SK-N-SH (cell line): ENCODE results near the gene EYA2. TPM values are rescaled to one million over a fixed set of nuclear protein-coding genes. Genes with fewer than 3 reads are reported as not detected.

Source experiments
- CTCF ChIA-PET: fragments of 300-600, 350-600 bp; formaldehyde crosslinking; extraction: SDS; loops from one replicate; lab custom pipeline; 2021; lab: Yijun Ruan, JAX
- POLR2A ChIA-PET: fragments of 350-600 bp; sonication (Branson Sonifier 250); formaldehyde crosslinking; extraction: SDS; loops from one replicate; lab custom pipeline; 2020; ENCODE audit warnings: antibody characterized with exemption, inconsistent platforms; lab: Yijun Ruan, JAX
- DNase-seq: peaks from one replicate; pipeline ENCODE4 v3.0.0; 2012
- H2AFZ ChIP-seq: fragments of 200-600 bp; sonication (generic); 2 replicates; pipeline ENCODE4 v1.8.1; 2016; ENCODE audit warnings: antibody characterized with exemption, mild to moderate bottlenecking, low read depth
- H3F3A ChIP-seq: fragments of 200-600 bp; sonication (generic); replicated peaks from 2 replicates; pipeline ENCODE3; 2016; ENCODE audit warnings: antibody characterized with exemption, mild to moderate bottlenecking; ENCODE audit not compliant: insufficient read depth
- H3K27ac ChIP-seq, 2 experiments: fragments of 200-500 bp in 1 of 2; fragments of 200-600 bp in 1 of 2; sonication (Bioruptor generic) in 1 of 2; sonication (generic), shearing (Covaris generic) in 1 of 2; 2 replicates each; pipeline versions ENCODE4 v1.5.1 to v1.6.1; 2014 to 2016; ENCODE audit warnings: low read depth in 2 of 2, inconsistent platforms in 1 of 2, low read length in 1 of 2, mild to moderate bottlenecking in 1 of 2, mixed read lengths in 1 of 2
- H3K27me3 ChIP-seq: fragments of 200-600 bp; sonication (generic), shearing (Covaris generic); 2 replicates; pipeline ENCODE4 v1.6.1; 2016; ENCODE audit warnings: mixed run types; ENCODE audit not compliant: insufficient read depth
- H3K36me3 ChIP-seq, 2 experiments: fragments of 200-500 bp in 1 of 2; fragments of 200-600 bp in 1 of 2; sonication (Bioruptor generic) in 1 of 2; sonication (generic) in 1 of 2; replicated peaks in 1 of 2; 2 replicates each; pipeline versions ENCODE3 to v1.5.1; 2014 to 2016; ENCODE audit warnings: low read length in 1 of 2, mild to moderate bottlenecking in 1 of 2; ENCODE audit not compliant: insufficient read depth in 2 of 2, control insufficient read depth in 1 of 2
- H3K4me1 ChIP-seq, 2 experiments: fragments of 200-500 bp in 1 of 2; fragments of 200-600 bp in 1 of 2; sonication (Bioruptor generic) in 1 of 2; sonication (generic), shearing (Covaris generic) in 1 of 2; 2 replicates each; pipeline versions ENCODE4 v1.5.1 to v1.6.1; 2014 to 2016; ENCODE audit warnings: low read depth in 1 of 2, low read length in 1 of 2, mixed run types in 1 of 2; ENCODE audit not compliant: insufficient read depth in 2 of 2, control insufficient read depth in 1 of 2
- H3K4me2 ChIP-seq: fragments of 200-600 bp; sonication (generic), shearing (Covaris generic); 2 replicates; pipeline ENCODE4 v1.6.1; 2017; ENCODE audit warnings: mixed run types
- H3K4me3 ChIP-seq, 2 experiments: fragments of 200-500 bp in 1 of 2; fragments of 200-600 bp in 1 of 2; sonication (Bioruptor generic) in 1 of 2; sonication (generic), shearing (Covaris generic) in 1 of 2; 2 replicates each; pipeline versions ENCODE4 v1.5.1 to v1.8.1; 2014 to 2016; ENCODE audit warnings: low read depth in 2 of 2, inconsistent platforms in 1 of 2, low read length in 1 of 2, mild to moderate bottlenecking in 1 of 2, mixed read lengths in 1 of 2, moderate library complexity in 1 of 2
- H3K79me2 ChIP-seq: fragments of 200-600 bp; sonication (generic); 2 replicates; pipeline ENCODE4 v1.8.1; 2017; ENCODE audit warnings: mild to moderate bottlenecking; ENCODE audit not compliant: insufficient read depth
- H3K9ac ChIP-seq: fragments of 200-600 bp; sonication (generic); 2 replicates; pipeline ENCODE4 v1.6.1; 2017; ENCODE audit warnings: mixed run types
- H3K9me2 ChIP-seq: fragments of 200-600 bp; sonication (generic); 2 replicates; pipeline ENCODE4 v1.6.1; 2017; ENCODE audit warnings: mixed run types
- H3K9me3 ChIP-seq: fragments of 200-600 bp; sonication (generic); 2 replicates; pipeline ENCODE4 v1.6.1; 2017; ENCODE audit warnings: mixed run types, mild to moderate bottlenecking, moderate library complexity
- H4K20me1 ChIP-seq: fragments of 200-600 bp; sonication (generic); 2 replicates; pipeline ENCODE4 v1.6.1; 2017; ENCODE audit warnings: mild to moderate bottlenecking, mixed run types; ENCODE audit not compliant: insufficient read depth
- GATA2 ChIP-seq: sonication (generic); formaldehyde crosslinking; IDR thresholded peaks from 2 replicates; pipeline ENCODE4 v1.5.0; 2020; ENCODE audit warnings: mild to moderate bottlenecking, missing genetic modification reagents
- MXI1 ChIP-seq: IDR thresholded peaks from 2 replicates; pipeline ENCODE4 v1.6.1; 2012; ENCODE audit warnings: mild to moderate bottlenecking, low read depth, low read length, improper control_type of control experiment
- RXRA ChIP-seq: IDR thresholded peaks from 2 replicates; pipeline ENCODE4 v1.4.0; 2012; ENCODE audit warnings: low read depth, mild to moderate bottlenecking, borderline replicate concordance
- USF1 ChIP-seq: IDR thresholded peaks from 2 replicates; pipeline ENCODE4 v1.4.0; 2012; ENCODE audit warnings: low read depth, borderline replicate concordance
- WGBS: methylation state at CpG from one replicate; pipeline ENCODE4 v1.1.6; 2017; ENCODE audit warnings: low lambda C conversion rate; 5-methylcytosine and 5-hydroxymethylcytosine counted together
- polyA plus RNA-seq, 3 experiments: library from polyadenylated mRNA; depleted of rRNA; stranded (reverse); fragments of >200 nt; gene quantifications; 2 replicates each; pipeline ENCODE4 v1.2.3, GENCODE V29; 2012
- TF ChIP-seq, protein P1 (sequence below): fragments of 200-600 bp; sonication (generic); IDR thresholded peaks from 2 replicates; pipeline ENCODE4 v1.6.1; 2017; ENCODE audit warnings: antibody characterized with exemption, mild to moderate bottlenecking, moderate library complexity

Gene EYA2
- polyA plus RNA-seq, 1 of the 3 experiments (the other 2 are of a cell fraction): 0.05 TPM

DNA sequence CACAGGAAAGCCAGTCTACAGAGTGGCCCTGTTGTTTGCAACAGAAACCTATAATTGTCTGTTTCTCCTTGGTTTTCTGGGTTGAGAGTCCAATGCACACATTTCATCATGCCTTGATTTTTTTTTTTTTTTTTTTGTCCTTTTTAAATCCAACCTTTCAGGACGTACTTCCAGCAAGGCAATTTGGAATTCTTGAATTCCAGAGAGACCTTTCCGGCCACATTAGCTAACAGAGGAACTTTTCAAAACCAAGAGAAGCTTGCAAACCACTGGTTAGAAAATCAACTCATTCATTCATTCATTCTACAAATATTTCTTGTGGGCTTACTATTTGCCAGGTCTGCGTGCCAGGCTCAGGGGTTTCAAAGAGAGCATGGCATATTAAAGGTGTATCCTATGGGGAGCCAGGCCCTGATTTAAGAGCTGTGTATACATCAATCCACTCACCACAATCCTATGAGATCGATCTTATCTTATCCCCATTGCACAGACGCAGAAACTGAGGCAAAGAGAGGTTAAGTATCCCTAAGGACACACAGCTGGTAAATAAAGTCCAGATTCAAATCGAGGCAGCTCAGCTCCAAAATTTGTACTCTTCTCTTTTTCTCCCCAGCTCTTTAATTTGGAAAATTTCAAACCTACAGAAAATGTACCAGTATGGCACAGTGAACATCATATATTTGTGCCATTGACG, 43.0 kb downstream of the EYA2 start:
- Histone ChIP-seq H3K9me2 (no peaks in the 10 kb centered on the region), H3K4me1 (no peaks in the 10 kb centered on the region), H3K79me2 (no peaks in the 10 kb centered on the region), H3K27me3 (no peaks in the 10 kb centered on the region; the same call in 1 of the 2 replicates), H2AFZ (no peak overlapping the region), H3K27ac (no peak overlapping the region), H4K20me1 (no peaks in the 10 kb centered on the region), H3F3A (no peaks in the 10 kb centered on the region), H3K9me3 (no peaks in the 10 kb centered on the region), H3K36me3 (no peaks in the 10 kb centered on the region), H3K4me3 (no peak overlapping the region), H3K9ac (no peak overlapping the region), H3K4me2 (no peak overlapping the region)
- WGBS: 49% methylated on average over 7 of the region's 7 CpGs
- CTCF ChIA-PET: no interaction called here
- POLR2A ChIA-PET: no interaction called here
- TF ChIP-seq RXRA (no peak), MXI1 (no peak)
- TF ChIP-seq, protein P1, sequence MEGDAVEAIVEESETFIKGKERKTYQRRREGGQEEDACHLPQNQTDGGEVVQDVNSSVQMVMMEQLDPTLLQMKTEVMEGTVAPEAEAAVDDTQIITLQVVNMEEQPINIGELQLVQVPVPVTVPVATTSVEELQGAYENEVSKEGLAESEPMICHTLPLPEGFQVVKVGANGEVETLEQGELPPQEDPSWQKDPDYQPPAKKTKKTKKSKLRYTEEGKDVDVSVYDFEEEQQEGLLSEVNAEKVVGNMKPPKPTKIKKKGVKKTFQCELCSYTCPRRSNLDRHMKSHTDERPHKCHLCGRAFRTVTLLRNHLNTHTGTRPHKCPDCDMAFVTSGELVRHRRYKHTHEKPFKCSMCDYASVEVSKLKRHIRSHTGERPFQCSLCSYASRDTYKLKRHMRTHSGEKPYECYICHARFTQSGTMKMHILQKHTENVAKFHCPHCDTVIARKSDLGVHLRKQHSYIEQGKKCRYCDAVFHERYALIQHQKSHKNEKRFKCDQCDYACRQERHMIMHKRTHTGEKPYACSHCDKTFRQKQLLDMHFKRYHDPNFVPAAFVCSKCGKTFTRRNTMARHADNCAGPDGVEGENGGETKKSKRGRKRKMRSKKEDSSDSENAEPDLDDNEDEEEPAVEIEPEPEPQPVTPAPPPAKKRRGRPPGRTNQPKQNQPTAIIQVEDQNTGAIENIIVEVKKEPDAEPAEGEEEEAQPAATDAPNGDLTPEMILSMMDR: no peak
- DNase-seq: no peak

- no peak overlapping the region for H3K4me3 ChIP-seq
- POLR2A ChIA-PET: no interaction called here
- H3F3A ChIP-seq: no peaks in the 10 kb centered on the region
- H3K27ac ChIP-seq: no peak overlapping the region
- H3K79me2 ChIP-seq: no peaks in the 10 kb centered on the region
- H3K9me3 ChIP-seq: no peaks in the 10 kb centered on the region
- 33% methylated on average over 1 of the region's 1 CpG for WGBS
- no peaks in the 10 kb centered on the region for H4K20me1 ChIP-seq
- no peak overlapping the region for H3K4me2 ChIP-seq
- H3K36me3 ChIP-seq: no peaks in the 10 kb centered on the region
- no peak overlapping the region for H2AFZ ChIP-seq
- H3K4me1 ChIP-seq: no peaks in the 10 kb centered on the region
- no peaks in the 10 kb centered on the region for H3K9me2 ChIP-seq
- no peaks in the 10 kb centered on the region; the same call in 1 of the 2 replicates for H3K27me3 ChIP-seq
- CTCF ChIA-PET: no interaction called here
- no peak for TF ChIP-seq USF1
- no peak for DNase-seq
- no peak overlapping the region for H3K9ac ChIP-seq
Observed at GRCh38 chr20:46938434-46938833, 43.8 kb downstream of the EYA2 start.

GRCh38 chr20:46939031-46939965, 44.7 kb downstream of the EYA2 start:
- CTCF ChIA-PET: no interaction called here
- 29% methylated on average over 1 of the region's 3 CpGs for WGBS

More at GRCh38 chr20:46939031-46939965, 44.7 kb downstream of the EYA2 start:
- POLR2A ChIA-PET: no interaction called here
- DNase-seq: peak; percentile 50
- Histone ChIP-seq H3F3A (no peaks in the 10 kb centered on the region), H3K36me3 (no peaks in the 10 kb centered on the region), H3K4me1 (no peaks in the 10 kb centered on the region), H3K9ac (no peak overlapping the region), H3K79me2 (no peaks in the 10 kb centered on the region), H3K27ac (no peak overlapping the region), H3K4me3 (no peak overlapping the region), H3K9me3 (no peaks in the 10 kb centered on the region), H4K20me1 (no peaks in the 10 kb centered on the region), H3K4me2 (no peak overlapping the region), H3K9me2 (no peaks in the 10 kb centered on the region), H3K27me3 (no peaks in the 10 kb centered on the region; the same call in 1 of the 2 replicates), H2AFZ (no peak overlapping the region)
- TF ChIP-seq GATA2 (CRISPR knock-in tag) (no peak), USF1 (peak; percentile 78)
- TF ChIP-seq, protein P1: peak; percentile 37; the same call in 1 of the 2 replicates
